CD4-positive, CD25-positive, alpha-beta regulatory T cell (primary cell): ENCODE results near the gene S100PBP. TPM values are rescaled to one million over a fixed set of nuclear protein-coding genes. Genes with fewer than 3 reads are reported as not detected.
A peak's percentile ranks its signal among the peaks of the same experiment; 100 is the strongest.

Experiments
- ATAC-seq, 2 donors: fragments of 150-1000 bp; cut with Tn5 transposase; one replicate each; pipeline ENCODE4 v1.10.0; 2021; ENCODE audit warnings: low read depth in 2 of 2, moderate number of reproducible peaks in 2 of 2, moderate library complexity in 1 of 2
- DNase-seq, 3 donors: peaks; one replicate each; pipeline versions ENCODE4 v3.0.0 to v3.0.0-alpha.2; 2012 to 2022; ENCODE audit warnings: mixed read lengths in 1 of 3
- H3K27ac ChIP-seq: one replicate; pipeline ENCODE4 v1.7.0; 2013; ENCODE audit warnings: mild to moderate bottlenecking, low read length; ENCODE audit not compliant: insufficient read depth, poor library complexity, severe bottlenecking
- H3K27me3 ChIP-seq: one replicate; pipeline ENCODE4 v1.7.0; 2013; ENCODE audit warnings: low read length; ENCODE audit not compliant: control insufficient read depth, insufficient read depth
- H3K36me3 ChIP-seq: one replicate; pipeline ENCODE4 v1.7.0; 2013; ENCODE audit warnings: mild to moderate bottlenecking, low read length, moderate library complexity; ENCODE audit not compliant: control insufficient read depth, insufficient read depth
- H3K4me1 ChIP-seq: 2 replicates; pipeline ENCODE4 v1.7.0; 2013; ENCODE audit warnings: mild to moderate bottlenecking, low read length; ENCODE audit not compliant: insufficient read depth, control insufficient read depth, poor library complexity, severe bottlenecking
- H3K4me3 ChIP-seq: one replicate; pipeline ENCODE4 v1.7.0; 2013; ENCODE audit warnings: low read depth, mild to moderate bottlenecking, low read length, moderate library complexity
- H3K9me3 ChIP-seq, 2 experiments: 1 replicate in 1 of 2; 2 replicates in 1 of 2; pipeline ENCODE4 v1.7.0; 2013; ENCODE audit warnings: low read length in 2 of 2, mild to moderate bottlenecking in 1 of 2, moderate library complexity in 1 of 2; ENCODE audit not compliant: control insufficient read depth in 2 of 2
- H3K27ac Mint-ChIP-seq, 3 donors: one replicate each; pipeline ENCODE4 v1.8.0; 2020 to 2022; ENCODE audit warnings: mild to moderate bottlenecking in 3 of 3, mixed read lengths in 3 of 3, moderate library complexity in 2 of 3
- H3K27me3 Mint-ChIP-seq: one replicate; pipeline ENCODE4 v1.8.0; 2022; ENCODE audit warnings: mild to moderate bottlenecking, mixed read lengths
- H3K36me3 Mint-ChIP-seq: one replicate; pipeline ENCODE4 v1.8.0; 2020; ENCODE audit warnings: mixed read lengths
- H3K4me1 Mint-ChIP-seq, 4 donors: one replicate each; pipeline ENCODE4 v1.8.0; 2020 to 2022; ENCODE audit warnings: mixed read lengths in 4 of 4, mild to moderate bottlenecking in 1 of 4
- H3K4me3 Mint-ChIP-seq, 4 donors: one replicate each; pipeline ENCODE4 v1.8.0; 2020 to 2022; ENCODE audit warnings: mild to moderate bottlenecking in 4 of 4, mixed read lengths in 4 of 4, moderate library complexity in 3 of 4
- H3K9me3 Mint-ChIP-seq, 7 donors: one replicate each; pipeline ENCODE4 v1.8.0; 2020 to 2022; ENCODE audit warnings: mixed read lengths in 7 of 7, mild to moderate bottlenecking in 3 of 7, moderate library complexity in 2 of 7
- polyA plus RNA-seq, 4 donors: library from polyadenylated mRNA; unstranded; fragments of 300-500 nt; fragmentation: Illumina TruSeq; gene quantifications; one replicate each; pipeline ENCODE4 v1.2.3, GENCODE V29; 2021
- total RNA-seq: library from RNA; stranded (reverse); gene quantifications from one replicate; pipeline ENCODE4 v1.2.3, GENCODE V29; 2022

S100PBP gene
- total and polyA plus RNA-seq, 5 donors from 2014 or later: 11.5 to 55.1 (median 12.3) TPM

GRCh38 chr1:32817815-32818786 lies 648 bp downstream of the S100PBP start:
- peak overlapping the region; percentile 88 for H3K27ac ChIP-seq
- no peaks in the 10 kb centered on the region for H3K36me3 ChIP-seq
- peak overlapping the region; percentile 83 for H3K4me3 ChIP-seq
- peaks cover 56% of the 10 kb centered on the region for H3K4me1 ChIP-seq
- ATAC-seq (peak in 1 of 2 donors; percentile 1), DNase-seq (peak; percentile 26 to 53 (median 27))
- H3K27me3 ChIP-seq: no peaks in the 10 kb centered on the region
- Mint-ChIP-seq H3K27me3 (no peaks in the 10 kb centered on the region), H3K9me3 (no peaks in the 10 kb centered on the region), H3K27ac (peak overlapping the region; percentile 86 to 96 (median 92)), H3K4me3 (peak overlapping the region; percentile 94 to 98 (median 96)), H3K36me3 (peaks cover 17% of the 10 kb centered on the region), H3K4me1 (peaks cover 32 to 73% (median 45%) of the 10 kb centered on the region in 4 donors)
- H3K9me3 ChIP-seq: no peaks in the 10 kb centered on the region

- Histone ChIP-seq H3K27me3 (no peaks in the 10 kb centered on the region), H3K4me3 (peak overlapping the region; percentile 83), H3K9me3 (no peaks in the 10 kb centered on the region), H3K36me3 (no peaks in the 10 kb centered on the region), H3K27ac (peak overlapping the region; percentile 88), H3K4me1 (peaks cover 49% of the 10 kb centered on the region)
- DNase-seq: peak in 2 of 3 donors; percentile 8 to 77
- Mint-ChIP-seq H3K27me3 (no peaks in the 10 kb centered on the region), H3K36me3 (peaks cover 11% of the 10 kb centered on the region), H3K9me3 (no peaks in the 10 kb centered on the region), H3K27ac (peak overlapping the region; percentile 86 to 92 (median 91)), H3K4me3 (peak overlapping the region; percentile 94 to 98 (median 96)), H3K4me1 (peaks cover 26 to 66% (median 44%) of the 10 kb centered on the region in 4 donors)
- no peak for ATAC-seq
These were observed 1.5 kb downstream of the S100PBP start for GRCh38 chr1:32818804-32819541.

DNA sequence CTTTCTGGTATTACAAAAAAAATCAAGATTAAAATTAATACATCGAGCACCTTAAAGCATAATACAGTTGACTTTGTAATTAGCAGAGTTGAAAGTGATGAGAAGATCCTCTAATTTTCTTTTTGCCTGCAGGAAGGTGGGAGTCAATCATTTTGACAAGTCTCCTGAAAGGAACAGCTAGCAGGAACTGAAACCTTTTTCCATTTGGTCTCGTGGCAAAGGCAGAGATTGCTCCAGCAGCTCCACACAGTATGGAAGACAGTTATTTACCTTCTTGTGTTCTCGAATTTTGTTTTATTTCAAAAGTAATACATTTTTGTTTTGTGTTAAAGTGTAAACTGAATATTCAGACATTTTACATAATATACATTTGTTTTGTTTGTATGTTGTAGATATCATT lies 7.7 kb downstream of the S100PBP start:
- Histone ChIP-seq H3K4me1 (peaks cover 4% of the 10 kb centered on the region), H3K27ac (no peak overlapping the region), H3K4me3 (no peak overlapping the region), H3K27me3 (no peaks in the 10 kb centered on the region), H3K36me3 (peaks cover 44% of the 10 kb centered on the region), H3K9me3 (no peaks in the 10 kb centered on the region)
- ATAC-seq: no peak
- H3K9me3 Mint-ChIP-seq: no peaks in the 10 kb centered on the region
- peaks cover 35% of the 10 kb centered on the region for H3K36me3 Mint-ChIP-seq
- H3K27me3 Mint-ChIP-seq: no peaks in the 10 kb centered on the region
- DNase-seq: no peak
- H3K4me3 Mint-ChIP-seq: no peak overlapping the region
- H3K4me1 Mint-ChIP-seq: peaks cover 11 to 23% (median 16%) of the 10 kb centered on the region in 4 donors
- H3K27ac Mint-ChIP-seq: no peak overlapping the region

DNA sequence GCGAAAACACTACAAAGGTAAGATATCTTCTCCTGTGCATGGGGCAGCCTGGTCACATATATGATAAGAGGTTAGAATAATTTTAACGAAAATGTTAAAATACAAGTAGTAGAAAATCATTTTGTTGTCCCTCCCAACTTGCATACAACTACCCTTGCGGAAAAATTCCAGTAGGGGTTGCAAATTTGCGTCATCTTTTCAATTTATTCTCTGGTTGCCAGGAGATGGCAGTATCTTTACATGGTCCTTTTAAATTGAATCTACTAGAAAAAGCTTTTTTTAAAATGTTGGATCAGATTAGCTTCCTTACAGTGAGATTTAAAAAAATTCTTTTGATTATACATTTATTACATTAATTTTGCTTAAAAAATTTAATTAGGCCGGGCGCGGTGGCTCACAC lies 10.9 kb downstream of the S100PBP start:
- Mint-ChIP-seq H3K27ac (no peak overlapping the region), H3K4me1 (peaks cover 6 to 17% (median 12%) of the 10 kb centered on the region in 4 donors), H3K4me3 (no peak overlapping the region), H3K27me3 (no peaks in the 10 kb centered on the region), H3K36me3 (peaks cover 57% of the 10 kb centered on the region), H3K9me3 (no peaks in the 10 kb centered on the region)
- Histone ChIP-seq H3K4me3 (no peak overlapping the region), H3K27ac (no peak overlapping the region), H3K4me1 (no peaks in the 10 kb centered on the region), H3K27me3 (no peaks in the 10 kb centered on the region), H3K36me3 (peaks cover 71% of the 10 kb centered on the region), H3K9me3 (no peaks in the 10 kb centered on the region)
- no peak for ATAC-seq
- DNase-seq: no peak

DNA sequence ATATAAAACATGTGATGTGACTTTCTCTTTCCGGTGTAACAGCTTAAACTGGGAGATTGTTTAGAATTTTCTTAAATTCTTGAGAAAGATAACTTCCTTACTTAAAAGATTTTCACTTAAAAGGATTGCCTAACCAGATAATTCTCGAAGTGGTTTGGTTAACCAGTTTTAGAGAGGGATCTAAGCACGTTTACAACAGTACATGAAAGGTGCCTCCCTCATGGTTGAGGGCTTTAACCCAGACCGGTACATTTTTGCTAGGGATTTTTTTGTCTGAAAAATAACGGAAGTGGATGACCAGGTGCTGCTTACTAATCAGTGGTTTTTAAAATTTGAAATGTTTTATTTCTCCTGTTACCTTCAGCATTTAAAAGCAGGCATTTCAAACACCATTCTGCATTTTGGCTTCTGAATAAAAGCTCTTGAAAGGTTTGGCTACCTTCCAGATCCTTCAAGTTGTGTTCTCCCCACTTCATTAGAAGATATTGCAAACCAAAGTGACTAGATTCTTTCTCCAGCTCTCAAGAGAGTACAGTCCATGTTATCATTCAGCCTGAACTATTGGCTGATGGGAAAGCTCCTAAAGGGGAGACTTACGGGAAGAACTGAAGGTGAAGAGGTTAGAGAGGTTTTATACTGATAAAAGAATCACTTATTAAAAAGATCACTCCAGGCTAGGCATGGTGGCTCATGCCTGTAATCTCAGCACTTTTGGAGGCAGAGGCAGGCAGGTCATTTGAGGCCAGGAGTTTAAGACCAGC lies 12.8 kb downstream of the S100PBP start:
- H3K27me3 ChIP-seq: no peaks in the 10 kb centered on the region
- no peak overlapping the region for H3K4me3 ChIP-seq
- no peak for DNase-seq
- peaks cover 66% of the 10 kb centered on the region for H3K36me3 Mint-ChIP-seq
- H3K4me3 Mint-ChIP-seq: no peak overlapping the region
- no peaks in the 10 kb centered on the region for H3K27me3 Mint-ChIP-seq
- H3K36me3 ChIP-seq: peaks cover 83% of the 10 kb centered on the region
- no peaks in the 10 kb centered on the region for H3K4me1 ChIP-seq
- peaks cover 0 to 22% (median 12%) of the 10 kb centered on the region in 4 donors for H3K4me1 Mint-ChIP-seq
- ATAC-seq: no peak
- H3K27ac ChIP-seq: no peak overlapping the region
- H3K9me3 ChIP-seq: no peaks in the 10 kb centered on the region
- no peaks in the 10 kb centered on the region for H3K9me3 Mint-ChIP-seq
- peak overlapping the region in 1 of 3 donors; percentile 56 for H3K27ac Mint-ChIP-seq

- Mint-ChIP-seq H3K27me3 (no peaks in the 10 kb centered on the region), H3K36me3 (peaks cover 62% of the 10 kb centered on the region), H3K4me1 (peaks cover 0 to 27% (median 9%) of the 10 kb centered on the region in 4 donors), H3K4me3 (peak overlapping the region in 1 of 4 donors; percentile 54), H3K27ac (peak overlapping the region in 1 of 3 donors; percentile 30), H3K9me3 (no peaks in the 10 kb centered on the region)
- Histone ChIP-seq H3K9me3 (no peaks in the 10 kb centered on the region), H3K4me1 (no peaks in the 10 kb centered on the region), H3K36me3 (peaks cover 75% of the 10 kb centered on the region), H3K27ac (no peak overlapping the region), H3K27me3 (no peaks in the 10 kb centered on the region), H3K4me3 (no peak overlapping the region)
- ATAC-seq: no peak
- no peak for DNase-seq
These were observed 14.4 kb downstream of the S100PBP start for GRCh38 chr1:32831878-32832277.

DNA sequence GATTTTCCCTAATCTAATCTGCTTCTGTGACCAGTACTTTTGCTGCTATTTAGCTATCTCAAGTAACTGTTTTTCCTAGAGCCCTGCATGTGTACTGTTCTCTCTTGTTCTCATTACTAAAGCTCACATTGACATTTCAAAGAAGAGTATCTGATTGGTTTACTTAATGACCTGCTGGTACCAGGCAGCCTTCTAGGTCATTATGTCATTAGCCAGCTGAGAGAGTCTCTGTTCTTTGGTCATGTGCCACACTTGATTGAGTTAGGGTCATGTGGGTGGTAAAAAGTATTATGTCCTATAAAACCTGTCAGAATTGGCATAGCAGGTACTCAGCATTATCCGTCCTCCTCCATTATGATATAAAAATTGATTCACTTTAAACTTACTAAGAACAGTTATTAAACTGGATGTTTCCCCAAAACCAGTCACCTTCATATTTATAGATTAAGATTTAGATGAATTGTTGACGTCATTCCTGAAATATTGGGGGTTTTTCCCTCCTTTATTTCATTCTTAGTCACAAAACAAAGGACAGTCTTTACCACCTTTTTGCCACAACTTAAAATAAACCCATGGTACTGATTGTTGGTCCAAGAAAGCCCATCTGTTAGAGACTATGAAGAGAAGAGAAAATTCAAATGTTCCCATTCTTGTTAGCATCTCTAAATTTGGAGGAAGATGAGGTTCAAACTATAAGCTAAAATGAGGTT lies 31.1 kb downstream of the S100PBP start:
- H3K27ac Mint-ChIP-seq: no peak overlapping the region
- Histone ChIP-seq H3K4me1 (no peaks in the 10 kb centered on the region), H3K27me3 (no peaks in the 10 kb centered on the region), H3K4me3 (no peak overlapping the region), H3K9me3 (no peaks in the 10 kb centered on the region), H3K27ac (no peak overlapping the region), H3K36me3 (peaks cover 20% of the 10 kb centered on the region)
- peaks cover 26% of the 10 kb centered on the region for H3K36me3 Mint-ChIP-seq
- no peaks in the 10 kb centered on the region for H3K27me3 Mint-ChIP-seq
- no peak overlapping the region for H3K4me3 Mint-ChIP-seq
- no peak for ATAC-seq
- no peak for DNase-seq
- peaks cover 0 to 6% (median 0%) of the 10 kb centered on the region in 4 donors for H3K4me1 Mint-ChIP-seq
- peaks cover 0 to 2% (median 0%) of the 10 kb centered on the region in 7 donors for H3K9me3 Mint-ChIP-seq
